ENCODE results near the gene PAWR. TPM values are rescaled to one million over a fixed set of nuclear protein-coding genes. Genes with fewer than 3 reads are reported as not detected.

The PAWR gene
- total and polyA plus RNA-seq, 2 experiments from 2014 or later = 149 to 180 TPM

DNA sequence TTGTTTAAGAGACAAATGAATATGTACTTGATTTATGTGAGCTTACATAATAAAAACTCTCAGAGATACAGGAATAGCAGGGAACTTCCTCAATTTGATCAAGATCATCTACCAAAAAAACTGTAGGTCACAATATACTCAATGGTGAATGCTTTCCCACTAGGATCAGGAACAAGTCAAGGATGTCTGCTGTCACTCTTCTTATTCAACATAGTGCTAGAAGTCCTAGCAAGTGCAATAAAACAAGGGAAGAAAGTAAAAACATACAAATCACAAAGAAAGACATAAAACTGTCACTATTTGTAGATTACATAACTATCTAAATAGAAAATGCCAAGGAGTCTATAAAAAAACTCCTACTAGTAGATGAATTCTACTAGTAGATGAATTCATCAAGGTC is 41.9 kb upstream of the PAWR start:
- no peak overlapping the region for H3K27ac ChIP-seq (ENCODE audit: low read depth)
- Mint-ChIP-seq H3K36me3 (ENCODE audit: low read depth) (no peaks in the 10 kb centered on the region), H3K9me3 (no peaks in the 10 kb centered on the region), H3K4me1 (peaks cover 4% of the 10 kb centered on the region; the same call in 2 of the 3 replicates), H3K27ac (no peak overlapping the region), H3K27me3 (ENCODE audit: insufficient read depth, low read depth, poor library complexity) (no peaks in the 10 kb centered on the region), H3K4me3 (no peak overlapping the region)
- H3K27me3 ChIP-seq (ENCODE audit: insufficient read depth) = no peaks in the 10 kb centered on the region
- H2AFZ ChIP-seq = no peak overlapping the region
- no peak overlapping the region for H3K4me3 ChIP-seq
- no peaks in the 10 kb centered on the region; the same call in 1 of the 2 replicates for H3K4me1 ChIP-seq (ENCODE audit: insufficient read depth)
- DNase-seq (ENCODE audit: low spot score) (no peak), ATAC-seq (no peak)
- no peaks in the 10 kb centered on the region for H3F3A ChIP-seq (replicated peaks; ENCODE audit: low read depth)
- H3K36me3 ChIP-seq (ENCODE audit: insufficient read depth) = no peaks in the 10 kb centered on the region
- no peaks in the 10 kb centered on the region for H3K79me2 ChIP-seq (replicated peaks; ENCODE audit: insufficient read depth)
- no peak overlapping the region for H3K4me2 ChIP-seq
- no peaks in the 10 kb centered on the region for H4K20me1 ChIP-seq (replicated peaks; ENCODE audit: insufficient read depth)
- TF ChIP-seq EZH2phosphoT487 (IDR thresholded peaks at IDR 0.05; ENCODE audit: unreplicated experiment) (no peak), CTCF (conservative IDR thresholded peaks at IDR 0.05; ENCODE audit: low read depth in 2 of 2) (no peak), EZH2 (IDR thresholded peaks at IDR 0.05; ENCODE audit: low read depth, unreplicated experiment) (no peak), JUNB (IDR thresholded peaks at IDR 0.05; ENCODE audit: unreplicated experiment) (no peak), ZNF114 (CRISPR knock-in tag; IDR thresholded peaks at IDR 0.05) (no peak), ZNF331 (CRISPR knock-in tag; IDR thresholded peaks at IDR 0.05; ENCODE audit: low read depth) (no peak), CREB1 (CRISPR knock-in tag; IDR thresholded peaks at IDR 0.05; ENCODE audit: low read depth) (no peak), ZNF462 (CRISPR knock-in tag; IDR thresholded peaks at IDR 0.05) (no peak), NANOG (IDR thresholded peaks at IDR 0.05; ENCODE audit: borderline replicate concordance) (no peak), STAT1 (IDR thresholded peaks at IDR 0.05; ENCODE audit: unreplicated experiment) (no peak), REST (IDR thresholded peaks at IDR 0.05; ENCODE audit: unreplicated experiment) (no peak), POLR2AphosphoS5 (IDR thresholded peaks at IDR 0.05; ENCODE audit: low read depth) (no peak), ETS1 (IDR thresholded peaks at IDR 0.05) (no peak)
- no peaks in the 10 kb centered on the region for H3K9me2 ChIP-seq (ENCODE audit: insufficient read depth)
